Large intestine (tissue), 3 donors: Measurements from ENCODE around the gene YIPF1. TPM values are rescaled to one million over a fixed set of nuclear protein-coding genes. Genes with fewer than 3 reads are reported as not detected.

Experiments
- DNase-seq, 2 donors: peaks; one replicate each; pipeline versions ENCODE4 v3.0.0 to v3.0.0-alpha.2; 2013
- H3K27ac ChIP-seq: one replicate; pipeline ENCODE4 v1.5.1; 2013; ENCODE audit warnings: low read length
- H3K27me3 ChIP-seq: 2 replicates; pipeline ENCODE4 v1.6.1; 2013; ENCODE audit warnings: low read length; ENCODE audit not compliant: control insufficient read depth, insufficient read depth
- H3K36me3 ChIP-seq: 2 replicates; pipeline ENCODE4 v1.6.1; 2013; ENCODE audit warnings: low read length; ENCODE audit not compliant: control insufficient read depth, insufficient read depth
- H3K4me1 ChIP-seq: one replicate; pipeline ENCODE4 v1.6.1; 2013; ENCODE audit warnings: low read length; ENCODE audit not compliant: control insufficient read depth, insufficient read depth
- H3K4me3 ChIP-seq: one replicate; pipeline ENCODE4 v1.5.1; 2013; ENCODE audit warnings: low read length
- H3K9me3 ChIP-seq: one replicate; pipeline ENCODE4 v1.6.1; 2013; ENCODE audit warnings: mild to moderate bottlenecking, low read depth, low read length, moderate library complexity; ENCODE audit not compliant: control insufficient read depth
- WGBS: methylation state at CpG from one replicate; pipeline ENCODE4 v1.1.5; 2013; ENCODE audit warnings: low lambda C conversion rate; ENCODE audit not compliant: insufficient coverage; 5-methylcytosine and 5-hydroxymethylcytosine counted together
- polyA plus RNA-seq: library from polyadenylated mRNA; unstranded; fragments of 120-200 nt; gene quantifications from one replicate; pipeline ENCODE4 v1.2.1, GENCODE V29; 2013

YIPF1 gene
- polyA plus RNA-seq, 1 donor, result 25.0 TPM

DNA sequence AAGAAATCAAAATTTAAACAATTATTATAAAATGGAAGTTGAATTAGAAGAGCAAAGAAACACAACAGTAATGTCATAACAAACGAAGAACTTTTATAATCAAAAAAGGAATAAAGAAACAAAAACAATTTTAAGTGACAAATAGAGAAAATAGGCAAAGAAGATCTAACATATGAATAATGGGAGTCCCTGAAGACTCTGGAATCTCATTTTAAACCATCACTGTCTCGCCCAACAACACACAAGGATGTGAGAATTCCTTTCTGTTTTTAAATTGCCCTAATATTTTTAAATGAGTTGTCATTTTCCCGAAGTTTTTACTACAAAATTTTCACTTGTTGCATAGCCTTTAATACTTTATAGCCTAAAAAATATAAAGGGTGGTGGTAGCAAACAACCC, 47.2 kb downstream of the YIPF1 start:
- 100% methylated on average over 2 of the region's 3 CpGs for WGBS
- DNase-seq, result no peak
- no peak overlapping the region for H3K27ac ChIP-seq

DNA sequence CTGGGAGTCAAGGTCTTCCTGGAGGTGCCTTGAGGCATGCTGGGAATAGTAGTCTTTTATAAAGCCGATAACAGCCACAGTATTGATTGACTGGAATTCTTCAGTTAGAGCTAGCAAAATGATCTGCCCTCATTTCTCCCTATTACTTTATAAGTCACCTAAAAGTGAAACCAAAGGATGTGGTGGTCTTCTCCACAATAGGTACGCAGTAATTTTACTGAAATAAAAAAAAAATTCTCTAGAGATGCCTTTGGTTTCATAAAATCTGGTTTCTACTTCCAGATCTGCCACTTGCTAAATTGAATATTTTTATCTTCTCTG, 51.0 kb downstream of the YIPF1 start:
- Histone ChIP-seq H3K27ac (peak overlapping the region; percentile 96), H3K4me3 (peak overlapping the region; percentile 73), H3K36me3 (no peaks in the 10 kb centered on the region), H3K27me3 (no peaks in the 10 kb centered on the region), H3K4me1 (no peaks in the 10 kb centered on the region), H3K9me3 (peaks cover 14% of the 10 kb centered on the region)
- DNase-seq, result no peak
- WGBS, result 0% methylated on average over 1 of the region's 2 CpGs

More for the DNA sequence above, 47.2 kb downstream of the YIPF1 start:
- Histone ChIP-seq H3K36me3 (no peaks in the 10 kb centered on the region), H3K4me1 (no peaks in the 10 kb centered on the region), H3K4me3 (no peak overlapping the region), H3K27me3 (no peaks in the 10 kb centered on the region), H3K9me3 (peaks cover 14% of the 10 kb centered on the region)

DNA sequence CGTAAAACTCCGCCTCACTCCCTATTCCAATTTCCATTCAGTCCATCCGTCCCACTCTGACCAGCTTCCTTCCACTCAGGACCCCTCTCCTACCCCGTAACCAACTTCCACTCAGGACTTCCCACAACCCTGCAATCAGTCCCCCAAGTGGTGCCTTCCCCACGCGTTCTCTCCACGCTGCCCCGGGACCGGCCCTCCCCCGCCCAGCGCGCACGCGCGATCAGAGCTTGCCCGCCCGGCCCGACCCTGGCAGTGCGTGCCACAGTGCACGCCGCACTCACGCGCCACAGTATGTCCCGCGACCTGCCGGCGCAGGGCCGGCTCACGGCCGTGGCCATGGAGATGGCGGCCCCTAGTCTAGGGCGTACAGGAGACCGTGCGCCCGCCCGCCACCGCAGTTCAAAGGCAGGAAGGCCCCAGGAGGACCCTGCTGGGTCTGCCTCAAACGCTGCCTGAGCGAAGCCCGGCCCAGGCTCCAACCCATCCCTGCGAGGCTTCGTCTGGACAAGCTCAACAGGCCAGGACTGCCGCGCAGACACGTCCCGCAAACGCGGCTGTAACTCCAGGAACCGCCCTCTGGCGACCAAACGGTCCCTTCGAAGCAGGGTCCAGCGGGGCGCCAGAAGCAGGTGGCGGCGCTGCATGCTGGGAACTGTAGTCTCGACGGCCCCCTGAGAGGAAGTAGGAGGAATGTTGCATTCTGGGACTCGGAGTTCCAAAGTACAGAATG, 51.5 kb downstream of the YIPF1 start, which contains the start of gene NDC1:
NDC1 (minus strand) TSS at position 373 of the 730 bp plus-strand sequence; CDS start at position 338, 35 bp downstream.
- Histone ChIP-seq H3K36me3 (no peaks in the 10 kb centered on the region), H3K4me3 (peak within 1 kb of the TSS; percentile 73), H3K4me1 (no peaks in the 10 kb centered on the region), H3K27ac (peak within 1 kb of the TSS; percentile 96), H3K9me3 (peaks cover 12% of the 10 kb centered on the region), H3K27me3 (no peaks in the 10 kb centered on the region)
- peak; percentile 97 to 98 for DNase-seq
- WGBS, result 0% methylated on average over 2 of the region's 59 CpGs

DNA sequence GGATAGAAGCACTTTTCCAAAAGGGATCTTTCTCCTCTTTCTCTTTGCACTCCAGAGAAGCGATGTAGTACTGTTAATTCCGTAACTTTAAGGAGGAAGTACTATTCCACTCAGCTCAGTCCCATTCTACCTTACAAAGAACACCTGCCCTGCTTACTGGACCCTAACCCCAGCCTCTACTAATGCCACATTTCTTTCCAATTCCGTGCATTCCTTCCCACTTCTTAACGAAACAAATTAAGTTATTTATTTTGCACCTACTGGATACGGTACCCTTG, 52.0 kb downstream of the YIPF1 start:
- no peak for DNase-seq
- Histone ChIP-seq H3K4me1 (no peaks in the 10 kb centered on the region), H3K4me3 (peak overlapping the region; percentile 73), H3K27ac (peak overlapping the region; percentile 96), H3K27me3 (no peaks in the 10 kb centered on the region), H3K36me3 (no peaks in the 10 kb centered on the region), H3K9me3 (peaks cover 9% of the 10 kb centered on the region)
- 3% methylated on average over 5 of the region's 5 CpGs for WGBS

DNA sequence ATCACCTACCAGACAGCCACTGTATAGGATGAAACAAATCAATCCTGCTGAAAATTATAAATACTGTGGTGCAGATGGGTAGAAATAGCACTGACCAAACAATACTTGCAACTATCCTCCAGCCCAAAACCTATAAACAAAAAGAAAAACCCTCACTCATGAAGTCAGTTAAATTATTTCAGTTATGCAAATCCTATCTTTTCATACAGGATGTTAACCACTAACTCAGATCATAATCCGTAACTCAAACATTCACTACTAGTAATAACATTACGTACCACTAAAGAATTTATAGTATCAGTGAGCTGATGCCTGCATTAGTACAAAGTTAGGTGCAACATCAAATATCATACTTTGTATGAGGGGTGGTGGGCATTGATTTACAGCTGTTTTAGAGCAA, 54.1 kb downstream of the YIPF1 start:
- no peak overlapping the region for H3K27ac ChIP-seq
- H3K9me3 ChIP-seq, result no peaks in the 10 kb centered on the region
- H3K4me3 ChIP-seq, result no peak overlapping the region
- WGBS, result 100% methylated on average over 1 of the region's 2 CpGs
- H3K36me3 ChIP-seq, result no peaks in the 10 kb centered on the region
- DNase-seq, result no peak
- H3K27me3 ChIP-seq, result no peaks in the 10 kb centered on the region
- H3K4me1 ChIP-seq, result no peaks in the 10 kb centered on the region

DNA sequence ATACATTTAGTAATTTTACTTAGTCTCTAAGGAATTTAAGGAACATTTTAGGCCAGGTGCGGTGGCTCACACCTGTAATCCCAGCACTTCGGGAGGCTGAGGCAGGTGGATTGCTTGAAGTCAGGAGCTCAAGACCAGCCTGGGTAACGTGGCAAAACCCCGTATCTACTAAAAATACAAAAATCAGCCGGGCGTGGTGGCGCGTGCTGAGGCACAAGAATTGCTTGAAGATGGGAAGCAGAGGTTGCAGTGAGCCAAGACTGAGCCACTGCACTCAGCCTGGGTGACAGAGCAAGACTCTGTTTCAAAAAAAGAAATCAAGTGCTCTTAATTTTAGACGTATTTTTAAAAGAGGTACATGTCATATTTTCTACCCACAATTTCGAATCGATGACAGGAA, 54.8 kb downstream of the YIPF1 start:
- DNase-seq, result no peak
- H3K36me3 ChIP-seq, result no peaks in the 10 kb centered on the region
- WGBS, result 100% methylated on average over 3 of the region's 11 CpGs
- H3K4me3 ChIP-seq, result no peak overlapping the region
- H3K27me3 ChIP-seq, result no peaks in the 10 kb centered on the region
- H3K9me3 ChIP-seq, result no peaks in the 10 kb centered on the region
- H3K4me1 ChIP-seq, result no peaks in the 10 kb centered on the region
- no peak overlapping the region for H3K27ac ChIP-seq

DNA sequence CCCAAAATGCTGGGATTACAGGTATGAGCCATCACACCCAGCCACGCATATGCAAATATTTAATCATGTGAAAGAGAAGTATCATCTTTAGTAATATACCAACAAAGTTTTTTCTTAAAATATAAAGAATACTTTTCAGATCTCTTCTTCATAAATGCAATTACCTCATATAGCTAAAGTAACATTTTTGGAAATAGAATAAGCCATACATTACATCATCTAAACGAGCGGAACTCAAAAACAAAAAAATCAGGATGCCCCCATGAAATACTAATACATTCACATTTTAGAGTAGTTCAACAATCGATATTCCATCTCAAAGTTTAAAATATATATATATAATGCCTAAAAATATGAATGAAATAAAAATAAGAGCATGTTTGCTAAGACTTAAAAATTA, 56.2 kb downstream of the YIPF1 start:
- WGBS, result 100% methylated on average over 3 of the region's 4 CpGs
- Histone ChIP-seq H3K9me3 (no peaks in the 10 kb centered on the region), H3K4me1 (no peaks in the 10 kb centered on the region), H3K36me3 (peaks cover 7% of the 10 kb centered on the region), H3K27me3 (no peaks in the 10 kb centered on the region), H3K4me3 (no peak overlapping the region), H3K27ac (no peak overlapping the region)
- DNase-seq, result no peak

DNA sequence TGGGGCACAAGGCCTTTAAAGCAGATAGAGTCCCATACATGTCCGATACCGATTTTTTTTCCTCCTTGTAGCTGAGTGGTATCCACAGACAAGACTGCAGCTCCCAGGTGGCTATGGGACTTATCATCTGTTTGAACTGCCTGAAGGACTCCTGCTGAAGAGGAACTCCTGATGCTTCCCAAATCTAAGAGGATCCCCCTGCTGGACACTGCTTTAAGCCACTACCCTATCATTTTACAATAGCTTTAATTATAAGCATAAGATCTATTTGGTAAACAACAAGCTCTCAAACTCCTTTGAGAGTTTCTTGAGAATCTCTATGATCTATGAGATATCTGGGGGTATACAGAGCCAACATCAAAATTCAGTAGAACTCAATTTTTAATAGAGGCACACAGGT, 63.2 kb downstream of the YIPF1 start:
- no peak overlapping the region for H3K4me3 ChIP-seq
- no CpG with 5 or more reads among the region's 2 CpGs for WGBS
- H3K9me3 ChIP-seq, result no peaks in the 10 kb centered on the region
- peaks cover 34% of the 10 kb centered on the region for H3K36me3 ChIP-seq
- no peaks in the 10 kb centered on the region for H3K4me1 ChIP-seq
- no peak overlapping the region for H3K27ac ChIP-seq
- no peaks in the 10 kb centered on the region for H3K27me3 ChIP-seq
- DNase-seq, result no peak

- Histone ChIP-seq H3K9me3 (no peaks in the 10 kb centered on the region), H3K36me3 (peaks cover 34% of the 10 kb centered on the region), H3K4me1 (no peaks in the 10 kb centered on the region), H3K27me3 (no peaks in the 10 kb centered on the region), H3K4me3 (no peak overlapping the region), H3K27ac (no peak overlapping the region)
- 100% methylated on average over 1 of the region's 6 CpGs for WGBS
- DNase-seq, result no peak
Measured at GRCh38 chr1:53825306-53825705, 64.3 kb downstream of the YIPF1 start.

DNA sequence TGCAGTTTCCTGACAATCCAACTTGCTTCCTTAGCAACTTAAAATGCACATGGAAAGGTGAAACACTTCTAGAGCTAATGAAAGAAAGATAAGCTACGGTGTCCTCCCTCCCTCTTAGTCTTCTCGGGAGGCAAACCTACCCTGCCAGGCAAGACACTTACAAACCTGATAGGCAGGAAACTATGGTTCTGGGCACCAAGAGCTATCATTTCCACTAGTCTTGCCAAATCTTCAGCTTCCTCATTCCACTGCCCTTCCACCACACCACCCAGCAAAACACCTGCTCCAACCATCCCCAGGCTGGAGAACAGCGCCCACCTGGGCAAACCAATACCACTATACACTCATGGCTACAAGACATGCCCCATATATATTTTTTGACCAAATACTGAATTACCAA, 66.7 kb downstream of the YIPF1 start:
- Histone ChIP-seq H3K4me1 (no peaks in the 10 kb centered on the region), H3K9me3 (no peaks in the 10 kb centered on the region), H3K27me3 (no peaks in the 10 kb centered on the region), H3K36me3 (peaks cover 29% of the 10 kb centered on the region), H3K4me3 (no peak overlapping the region), H3K27ac (no peak overlapping the region)
- DNase-seq, result no peak
- no CpG with 5 or more reads among the region's 3 CpGs for WGBS

DNA sequence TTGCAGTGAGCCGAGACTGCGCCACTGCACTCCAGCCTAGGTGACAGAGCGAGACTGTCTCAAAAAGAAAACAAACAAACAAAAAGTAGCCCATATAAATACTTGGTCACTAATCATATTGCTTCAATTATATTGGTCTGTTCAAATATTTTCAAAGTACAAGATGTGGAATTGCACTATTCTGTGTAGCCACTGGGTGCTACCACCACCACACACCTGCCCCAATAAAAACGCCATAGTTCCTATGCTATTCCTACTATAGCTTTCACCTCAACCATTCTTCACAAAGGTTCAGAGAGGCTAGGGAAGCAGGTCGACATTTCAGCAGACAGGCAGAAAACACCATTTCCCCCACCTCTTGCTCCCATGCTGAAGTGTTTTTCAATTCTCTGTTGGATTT, 68.2 kb downstream of the YIPF1 start:
- Histone ChIP-seq H3K27me3 (no peaks in the 10 kb centered on the region), H3K27ac (no peak overlapping the region), H3K4me3 (no peak overlapping the region), H3K4me1 (no peaks in the 10 kb centered on the region), H3K9me3 (no peaks in the 10 kb centered on the region), H3K36me3 (peaks cover 24% of the 10 kb centered on the region)
- no CpG with 5 or more reads among the region's 5 CpGs for WGBS
- DNase-seq, result no peak
